Right ventricle myocardium inferior (tissue), 1 donor: Measurements from ENCODE around the gene ABHD11. TPM values are rescaled to one million over a fixed set of nuclear protein-coding genes. Genes with fewer than 3 reads are reported as not detected.
A peak's percentile ranks its signal among the peaks of the same experiment; 100 is the strongest.
"Not testable (repeated sequence)": the region's sequence is repeated elsewhere in the genome, so short reads cannot be mapped to it uniquely, and the experiment has no call there.

Source experiments
- ATAC-seq: fragments of 200-7000 bp; cut with Tn5 transposase; one replicate; pipeline ENCODE4 v1.9.1; 2020; ENCODE audit warnings: mild to moderate bottlenecking, moderate library complexity
- DNase-seq: peaks from one replicate; pipeline ENCODE4 v3.0.0; 2021; ENCODE audit errors: missing footprints
- intact Hi-C: fragments of 100-400 bp; cut with DNase I; formaldehyde crosslinking; loops from one replicate; pipeline ENCODE4 v1.11.0; 2022
- long read RNA-seq: library from polyadenylated mRNA; unstranded; transcript quantifications from one replicate; pipeline ENCODE4 v2.0.0, GENCODE V29; 2021
- total RNA-seq: library from RNA; stranded (reverse); fragmentation: NEBNext Ultra II Directional; extraction: Animal tissue kit (Norgen Biotek cat#: 25700); gene quantifications from one replicate; pipeline ENCODE4 v1.2.1, GENCODE V29; 2021
- donor health status: DM: no; HTN: yes; CAD: no; lungs with severe emphysema.

Gene ABHD11
- total RNA-seq: 21.5 TPM
- long read RNA-seq, transcript ABHD11-201 (6 exons, 1,483 nt): major isoform, 11 of 16 reads
- long read RNA-seq, partial matches to known transcripts: 2 of 16 reads
- long read RNA-seq, other reads (novel, unspliced or antisense): 1 of 16 reads

- ATAC-seq (peak; percentile 93), DNase-seq (peak; percentile 98)
- intact Hi-C loops: no loop called here
These were observed at the start of gene ABHD11 for GRCh38 chr7:73738612-73739386. ABHD11 (minus strand) TSS chr7:73738802; CDS start chr7:73738770, 32 bp downstream.

- intact Hi-C loops, DNase-seq, ATAC-seq: not testable (repeated sequence)
These were observed 49.1 kb upstream of the ABHD11 start for GRCh38 chr7:73787786-73788048.

- intact Hi-C loops: no loop called here
- ATAC-seq (no peak), DNase-seq (no peak)
These were observed 48.0 kb upstream of the ABHD11 start for GRCh38 chr7:73786588-73786987.

- DNase-seq (no peak), ATAC-seq (no peak)
- intact Hi-C loops: no loop called here
These were observed 40.9 kb upstream of the ABHD11 start for GRCh38 chr7:73779517-73779916.

GRCh38 chr7:73778801-73779389, 40.3 kb upstream of the ABHD11 start:
- no peak for ATAC-seq
- intact Hi-C loops: no loop called here
- no peak for DNase-seq

GRCh38 chr7:73774923-73775322, 36.3 kb upstream of the ABHD11 start:
- DNase-seq: no peak
- ATAC-seq: no peak
- intact Hi-C loops: no loop called here

GRCh38 chr7:73773700-73774517, 35.3 kb upstream of the ABHD11 start:
- no peak for DNase-seq
- intact Hi-C loops: no loop called here
- ATAC-seq: no peak

- intact Hi-C loops: no loop called here
- DNase-seq (no peak), ATAC-seq (no peak)
These were observed 32.5 kb upstream of the ABHD11 start for GRCh38 chr7:73770860-73771670.

GRCh38 chr7:73770002-73770859, 31.6 kb upstream of the ABHD11 start, which contains the start of gene CLDN3:
CLDN3 (minus strand) TSS chr7:73770270; CDS start chr7:73770049, 221 bp downstream.
- no peak for DNase-seq
- peak; percentile 34 for ATAC-seq
- intact Hi-C loops: no loop called here

- DNase-seq (no peak), ATAC-seq (no peak)
These were observed 30.9 kb upstream of the ABHD11 start for GRCh38 chr7:73769481-73770001.

GRCh38 chr7:73768641-73769480, 30.3 kb upstream of the ABHD11 start:
- no peak for DNase-seq
- intact Hi-C loops: no loop called here
- no peak for ATAC-seq

More at GRCh38 chr7:73769481-73770001, 30.9 kb upstream of the ABHD11 start:
- intact Hi-C loops: no loop called here

- intact Hi-C loops: no loop called here
- ATAC-seq (no peak), DNase-seq (no peak)
These were observed 28.1 kb upstream of the ABHD11 start for GRCh38 chr7:73766556-73767229.

- intact Hi-C loops: no loop called here
- ATAC-seq: no peak
These were observed 24.0 kb upstream of the ABHD11 start for GRCh38 chr7:73762659-73762999.

GRCh38 chr7:73761854-73762658, 23.5 kb upstream of the ABHD11 start:
- intact Hi-C loops: no loop called here
- ATAC-seq (no peak), DNase-seq (no peak)

More at GRCh38 chr7:73762659-73762999, 24.0 kb upstream of the ABHD11 start:
- DNase-seq: no peak

GRCh38 chr7:73758581-73759138, 20.1 kb upstream of the ABHD11 start:
- no peak for ATAC-seq
- intact Hi-C loops: no loop called here
- no peak for DNase-seq
